Central memory CD8-positive, alpha-beta T cell (primary cell): ENCODE measurements around the gene SPATA20.

Experiments
- ATAC-seq: fragments of 150-1000 bp; cut with Tn5 transposase; replicated peaks from 2 replicates; pipeline ENCODE4 v1.10.0; 2022; ENCODE audit warnings: mild to moderate bottlenecking, moderate FRiP score, moderate number of reproducible peaks; ENCODE audit not compliant: poor library complexity, severe bottlenecking; ENCODE audit errors: extremely low read depth
- DNase-seq, 2 donors: peaks; one replicate each; pipeline ENCODE4 v3.0.0; 2021; ENCODE audit warnings: low spot score in 2 of 2
- H3K27ac Mint-ChIP-seq: one replicate; pipeline ENCODE4 v1.8.0; 2022; ENCODE audit warnings: low read depth, mild to moderate bottlenecking, moderate library complexity, mixed read lengths
- H3K27me3 Mint-ChIP-seq: one replicate; pipeline ENCODE4 v1.8.0; 2022; ENCODE audit warnings: mixed read lengths
- H3K36me3 Mint-ChIP-seq: one replicate; pipeline ENCODE4 v1.8.0; 2022; ENCODE audit warnings: mild to moderate bottlenecking, moderate library complexity, mixed read lengths; ENCODE audit not compliant: insufficient read depth
- H3K4me1 Mint-ChIP-seq: one replicate; pipeline ENCODE4 v1.8.0; 2022; ENCODE audit warnings: mixed read lengths
- H3K4me3 Mint-ChIP-seq: one replicate; pipeline ENCODE4 v1.8.0; 2022; ENCODE audit warnings: mild to moderate bottlenecking, moderate library complexity, mixed read lengths
- H3K9me3 Mint-ChIP-seq: one replicate; pipeline ENCODE4 v1.8.0; 2022; ENCODE audit warnings: mixed read lengths

The SPATA20 gene

DNA sequence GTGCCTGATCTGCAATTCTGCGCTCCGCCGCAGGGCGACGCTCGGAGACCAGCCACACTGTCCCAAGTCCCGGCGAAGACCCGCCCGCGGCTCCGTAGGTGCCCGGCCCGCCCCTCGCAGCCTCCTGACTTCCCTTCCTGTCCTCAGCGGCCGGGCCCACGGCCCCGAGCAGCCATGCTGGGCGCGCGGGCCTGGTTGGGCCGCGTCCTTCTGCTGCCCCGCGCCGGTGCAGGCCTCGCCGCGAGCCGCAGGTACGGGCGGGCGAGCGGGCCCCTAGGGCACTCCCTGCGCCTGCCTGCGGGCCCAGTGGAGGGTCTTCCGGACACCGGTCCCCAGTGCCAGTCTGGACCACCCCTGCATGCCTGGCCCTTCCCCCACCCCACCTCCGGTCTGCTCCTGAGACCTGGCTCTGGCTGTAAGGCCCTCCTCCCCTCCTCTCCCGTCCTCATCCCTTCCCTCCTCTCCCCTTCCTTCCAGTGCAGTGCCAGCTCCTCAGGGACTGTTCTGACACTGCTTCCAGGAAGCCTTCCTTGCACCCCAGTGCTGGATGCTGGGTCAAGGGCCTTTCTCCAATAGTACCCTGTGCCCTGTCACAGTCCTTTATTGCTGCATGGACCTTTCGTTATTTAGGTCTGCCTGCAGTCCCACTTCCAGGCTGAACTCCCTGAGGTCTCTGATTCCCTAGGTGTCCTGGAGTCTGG, at the start of gene SPATA20:
TSS of gene SPATA20 (plus strand) at position 140 of the 701 bp plus-strand sequence. CDS start at position 175, 35 bp downstream.
- peak within 1 kb of the TSS; percentile 38 for H3K27ac Mint-ChIP-seq

DNA sequence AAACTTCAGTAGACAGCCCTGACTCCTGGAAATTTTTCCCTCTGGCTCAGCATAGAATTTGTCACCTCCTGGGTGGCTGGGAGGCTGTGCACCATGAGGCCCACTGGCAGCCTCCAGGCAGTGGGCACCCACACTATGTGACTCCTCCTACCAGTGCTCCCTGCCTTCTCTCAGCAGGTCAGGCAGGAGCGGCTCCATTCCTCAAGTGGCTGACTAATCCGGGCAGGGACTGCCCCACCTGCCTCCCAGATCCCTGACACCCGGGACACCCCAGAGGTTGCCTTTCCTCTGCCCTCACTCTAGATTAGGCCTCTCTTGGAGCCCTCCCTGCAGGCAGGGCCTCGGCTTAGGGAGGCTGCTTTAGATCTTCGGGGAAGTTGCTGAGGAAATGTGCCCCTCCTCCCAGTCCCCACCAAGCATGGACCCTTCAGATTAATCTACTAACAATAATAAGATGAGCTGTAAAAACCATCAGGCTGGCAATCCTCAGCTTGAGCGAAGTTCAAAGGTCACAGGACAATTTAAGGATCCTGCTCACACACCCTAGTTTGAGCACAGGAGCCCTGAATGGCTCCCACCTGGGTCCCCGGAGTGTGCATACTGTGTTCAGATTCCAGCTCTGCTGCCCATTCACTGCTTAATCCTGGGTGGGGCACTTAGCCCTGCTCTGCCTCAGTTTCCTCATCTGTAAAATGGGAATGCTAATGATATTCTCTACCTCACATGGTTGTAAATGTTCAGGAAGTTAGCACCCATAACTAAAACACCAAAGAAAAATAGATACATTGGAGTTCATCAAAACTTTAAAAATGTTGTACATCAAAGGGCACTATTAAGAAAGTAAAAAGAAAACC, 48.7 kb upstream of the SPATA20 start:
- Mint-ChIP-seq H3K4me3 (no peak overlapping the region), H3K27ac (no peak overlapping the region), H3K36me3 (peaks cover 4% of the 10 kb centered on the region), H3K27me3 (no peaks in the 10 kb centered on the region), H3K4me1 (no peaks in the 10 kb centered on the region), H3K9me3 (no peaks in the 10 kb centered on the region)
- no peak for DNase-seq
- no peak for ATAC-seq

More for the DNA sequence above, at the start of gene SPATA20:
- H3K4me3 Mint-ChIP-seq = peak within 1 kb of the TSS; percentile 80
- ATAC-seq (peak; percentile 86), DNase-seq (peak; percentile 74 to 75)
- no peaks in the 10 kb centered on the region for H3K9me3 Mint-ChIP-seq
- H3K36me3 Mint-ChIP-seq = peaks cover 8% of the 10 kb centered on the region
- H3K4me1 Mint-ChIP-seq = peaks cover 17% of the 10 kb centered on the region
- peaks cover 16% of the 10 kb centered on the region for H3K27me3 Mint-ChIP-seq

DNA sequence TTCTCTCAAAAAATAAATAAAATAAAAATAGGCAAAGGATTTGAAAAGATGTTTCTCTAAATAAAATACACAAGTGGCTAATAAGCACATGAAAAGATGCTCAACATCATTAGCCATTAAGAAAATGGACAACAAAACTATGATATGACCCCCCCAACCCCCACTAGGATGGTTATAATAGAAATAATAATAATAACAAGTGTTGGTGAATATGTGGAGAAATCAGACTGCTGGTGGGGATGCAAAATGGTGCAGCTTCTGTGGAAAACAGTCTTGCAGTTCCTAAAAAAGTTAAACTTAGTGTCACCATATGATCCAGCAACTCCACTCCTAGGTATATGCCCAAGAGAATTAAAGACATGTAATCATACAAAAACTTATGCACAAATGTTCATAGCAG, 47.7 kb upstream of the SPATA20 start:
- DNase-seq = no peak
- Mint-ChIP-seq H3K27ac (no peak overlapping the region), H3K36me3 (peaks cover 4% of the 10 kb centered on the region), H3K9me3 (no peaks in the 10 kb centered on the region), H3K4me1 (no peaks in the 10 kb centered on the region), H3K27me3 (no peaks in the 10 kb centered on the region), H3K4me3 (no peak overlapping the region)
- no peak for ATAC-seq

DNA sequence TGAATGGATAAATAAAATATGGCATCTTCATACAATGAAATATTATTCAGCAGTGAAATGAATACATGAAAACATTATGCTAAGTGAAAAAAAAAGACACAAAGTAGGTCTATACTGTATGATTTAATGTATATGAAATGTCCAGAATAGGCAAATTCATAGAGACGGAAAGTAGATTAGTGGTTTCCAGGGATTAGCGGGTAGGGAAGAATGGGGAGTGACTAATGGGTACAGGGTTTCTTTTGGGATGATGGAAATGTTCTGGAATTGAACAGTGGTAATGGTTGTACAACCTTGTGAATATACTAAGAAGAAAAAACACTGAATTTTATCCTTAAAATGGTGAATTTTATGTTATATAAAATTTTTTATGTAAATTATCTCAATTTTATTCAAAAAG, 47.3 kb upstream of the SPATA20 start:
- H3K36me3 Mint-ChIP-seq = peaks cover 1% of the 10 kb centered on the region
- H3K27me3 Mint-ChIP-seq = no peaks in the 10 kb centered on the region
- no peaks in the 10 kb centered on the region for H3K4me1 Mint-ChIP-seq
- no peaks in the 10 kb centered on the region for H3K9me3 Mint-ChIP-seq
- H3K27ac Mint-ChIP-seq = no peak overlapping the region
- no peak overlapping the region for H3K4me3 Mint-ChIP-seq
- ATAC-seq = no peak
- DNase-seq = no peak

DNA sequence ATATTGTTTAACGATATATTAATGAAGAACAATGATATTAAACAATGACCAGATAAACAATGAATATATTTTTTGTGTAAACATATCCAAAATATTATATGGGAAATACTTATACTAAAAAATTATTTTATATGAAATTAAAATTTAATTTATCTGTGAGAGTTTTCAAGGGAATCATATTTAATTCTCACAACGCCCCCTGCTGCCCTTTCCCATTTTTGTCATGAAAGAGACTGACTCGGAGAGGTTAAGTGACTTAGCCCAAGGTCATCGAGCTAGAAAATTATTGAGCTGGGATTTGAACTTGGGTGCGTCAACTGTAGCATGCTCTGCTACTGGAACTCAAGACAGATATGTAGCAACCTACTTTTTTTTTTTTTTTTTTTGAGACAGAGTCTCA, 45.9 kb upstream of the SPATA20 start:
- no peak overlapping the region for H3K27ac Mint-ChIP-seq
- no peak for ATAC-seq
- DNase-seq = no peak
- H3K27me3 Mint-ChIP-seq = no peaks in the 10 kb centered on the region
- H3K4me3 Mint-ChIP-seq = no peak overlapping the region
- H3K9me3 Mint-ChIP-seq = no peaks in the 10 kb centered on the region
- peaks cover 1% of the 10 kb centered on the region for H3K36me3 Mint-ChIP-seq
- H3K4me1 Mint-ChIP-seq = no peaks in the 10 kb centered on the region

DNA sequence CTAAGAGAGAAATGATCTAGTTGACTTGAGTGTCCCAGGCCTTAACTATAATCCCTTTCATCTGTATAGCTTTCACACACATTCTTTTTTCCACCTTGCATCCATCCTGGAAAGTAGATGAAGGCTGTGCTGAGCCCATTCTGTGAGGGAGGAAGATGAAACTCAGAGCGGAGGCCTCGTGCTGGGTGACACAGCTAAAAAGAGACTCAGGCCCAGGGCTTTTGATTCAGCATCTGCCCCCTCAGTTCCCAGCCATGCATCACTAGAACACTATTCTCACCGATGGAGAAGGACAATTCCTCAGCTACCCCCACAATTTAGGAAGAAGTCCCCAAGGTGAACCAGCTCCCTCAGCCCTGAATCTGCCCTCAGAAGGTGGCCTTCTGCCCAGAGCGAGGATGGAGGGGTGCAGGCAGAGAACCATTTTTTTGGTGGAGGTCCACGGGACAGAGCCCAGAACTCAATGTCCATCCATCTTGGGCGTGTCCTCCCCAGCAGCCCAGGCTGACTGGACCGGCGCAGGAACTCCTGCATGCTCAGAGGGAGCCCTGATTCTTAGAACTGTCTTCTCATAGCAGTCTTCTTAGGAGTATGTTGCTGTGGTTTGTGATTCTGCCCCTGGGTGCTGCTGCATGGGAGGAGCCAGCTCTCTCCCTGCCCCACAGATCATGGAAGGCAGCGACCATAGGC, 44.5 kb upstream of the SPATA20 start:
- no peak overlapping the region for H3K4me3 Mint-ChIP-seq
- no peak overlapping the region for H3K27ac Mint-ChIP-seq
- ATAC-seq = no peak
- H3K9me3 Mint-ChIP-seq = no peaks in the 10 kb centered on the region
- peaks cover under 1% of the 10 kb centered on the region for H3K4me1 Mint-ChIP-seq
- peaks cover 1% of the 10 kb centered on the region for H3K36me3 Mint-ChIP-seq
- DNase-seq = no peak
- no peaks in the 10 kb centered on the region for H3K27me3 Mint-ChIP-seq

DNA sequence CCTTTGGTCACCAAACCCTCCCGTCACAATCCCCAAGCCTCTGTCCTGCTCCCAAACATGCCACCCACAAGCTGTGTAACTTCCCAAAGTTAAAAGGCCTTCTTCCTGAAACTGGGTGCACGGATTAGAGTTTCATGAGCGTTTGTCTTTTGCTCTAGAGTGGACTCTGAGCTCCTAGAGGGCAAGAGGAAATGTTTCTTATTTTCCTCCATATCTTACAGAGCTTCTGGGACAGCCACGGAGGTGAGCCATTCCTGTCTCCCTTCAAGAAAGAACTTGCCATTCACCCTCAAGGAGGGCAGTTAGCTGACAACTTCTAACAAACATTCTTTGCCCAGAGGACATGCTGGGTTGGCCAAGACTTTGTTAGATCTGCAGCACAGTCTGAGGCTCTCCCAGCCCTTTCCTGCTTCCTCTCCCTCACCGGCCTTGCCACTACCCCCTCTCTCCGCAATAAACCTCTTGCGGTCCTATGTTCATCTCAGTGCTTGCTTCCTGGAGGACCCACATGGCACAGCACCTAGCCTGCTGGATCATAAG, 41.3 kb upstream of the SPATA20 start:
- H3K9me3 Mint-ChIP-seq = no peaks in the 10 kb centered on the region
- DNase-seq = no peak
- peaks cover 6% of the 10 kb centered on the region for H3K36me3 Mint-ChIP-seq
- H3K4me1 Mint-ChIP-seq = peaks cover 19% of the 10 kb centered on the region
- ATAC-seq = no peak
- H3K27ac Mint-ChIP-seq = no peak overlapping the region
- no peaks in the 10 kb centered on the region for H3K27me3 Mint-ChIP-seq
- no peak overlapping the region for H3K4me3 Mint-ChIP-seq

DNA sequence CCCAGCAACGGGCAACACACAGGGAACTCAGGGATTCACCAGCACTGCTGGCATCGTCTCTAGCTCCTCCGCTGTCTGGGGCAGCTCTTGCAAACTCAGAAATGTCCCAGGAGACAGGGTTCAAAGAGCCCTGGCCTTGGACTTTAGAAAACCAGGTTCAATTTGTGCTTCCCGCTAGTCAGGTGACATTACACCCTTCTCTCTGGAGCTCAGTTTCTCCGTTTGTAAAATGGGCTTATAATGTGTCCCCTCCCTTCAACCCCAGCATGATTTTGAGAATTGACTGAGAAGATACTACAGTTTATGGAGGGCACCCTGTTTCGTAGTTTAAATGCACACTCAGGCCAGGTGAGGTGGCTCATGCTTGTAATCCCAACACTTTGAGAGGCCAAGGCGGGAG, 40.7 kb upstream of the SPATA20 start:
- H3K27ac Mint-ChIP-seq = no peak overlapping the region
- H3K36me3 Mint-ChIP-seq = peaks cover 6% of the 10 kb centered on the region
- peaks cover 23% of the 10 kb centered on the region for H3K4me1 Mint-ChIP-seq
- ATAC-seq (no peak), DNase-seq (no peak)
- no peak overlapping the region for H3K4me3 Mint-ChIP-seq
- H3K27me3 Mint-ChIP-seq = no peaks in the 10 kb centered on the region
- H3K9me3 Mint-ChIP-seq = no peaks in the 10 kb centered on the region

DNA sequence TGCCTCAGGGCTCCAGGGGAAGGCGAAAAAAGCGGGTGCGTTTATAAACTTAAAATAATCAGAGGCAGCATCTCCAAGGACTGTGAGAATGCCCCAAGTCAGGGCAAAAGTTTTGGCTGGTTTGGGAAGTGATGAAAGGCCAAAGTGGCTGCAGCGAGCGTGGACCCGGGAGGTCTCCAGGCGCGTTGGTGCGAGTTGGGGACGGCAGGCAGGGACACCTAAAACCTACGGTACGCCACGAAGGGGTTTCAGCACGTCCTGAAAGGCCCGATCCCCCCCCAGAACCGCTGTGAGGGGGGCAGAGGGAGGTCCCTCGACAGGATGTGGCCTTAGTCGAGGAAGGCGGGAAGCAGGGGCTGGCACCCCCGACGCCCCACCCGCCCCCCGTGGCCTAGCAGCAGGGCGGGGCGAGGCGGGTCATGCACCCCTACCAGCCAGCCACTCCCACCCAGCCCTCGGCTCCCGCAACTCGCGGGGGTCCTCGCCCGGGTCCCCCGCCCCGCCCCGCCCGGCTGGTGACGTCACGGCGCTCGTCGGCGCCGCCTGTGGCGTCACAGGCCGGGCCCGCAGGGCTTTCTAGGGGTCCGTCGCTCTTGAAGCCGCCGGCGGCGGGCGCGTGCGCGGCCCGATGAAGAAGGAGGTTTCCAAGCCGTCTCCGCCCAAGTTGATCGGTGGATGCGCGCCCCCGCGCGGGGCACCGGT, 39.0 kb upstream of the SPATA20 start, which contains the start of gene MYCBPAP:
TSS of gene MYCBPAP (plus strand) at position 569 of the 702 bp plus-strand sequence. CDS start 236 bp downstream, outside the sequence.
- Mint-ChIP-seq H3K4me1 (peaks cover 30% of the 10 kb centered on the region), H3K36me3 (peaks cover 6% of the 10 kb centered on the region), H3K27me3 (no peaks in the 10 kb centered on the region), H3K27ac (peak within 1 kb of the TSS; percentile 88), H3K9me3 (no peaks in the 10 kb centered on the region), H3K4me3 (peak within 1 kb of the TSS; percentile 92)
- DNase-seq = peak; percentile 59 to 74
- ATAC-seq = peak; percentile 80

DNA sequence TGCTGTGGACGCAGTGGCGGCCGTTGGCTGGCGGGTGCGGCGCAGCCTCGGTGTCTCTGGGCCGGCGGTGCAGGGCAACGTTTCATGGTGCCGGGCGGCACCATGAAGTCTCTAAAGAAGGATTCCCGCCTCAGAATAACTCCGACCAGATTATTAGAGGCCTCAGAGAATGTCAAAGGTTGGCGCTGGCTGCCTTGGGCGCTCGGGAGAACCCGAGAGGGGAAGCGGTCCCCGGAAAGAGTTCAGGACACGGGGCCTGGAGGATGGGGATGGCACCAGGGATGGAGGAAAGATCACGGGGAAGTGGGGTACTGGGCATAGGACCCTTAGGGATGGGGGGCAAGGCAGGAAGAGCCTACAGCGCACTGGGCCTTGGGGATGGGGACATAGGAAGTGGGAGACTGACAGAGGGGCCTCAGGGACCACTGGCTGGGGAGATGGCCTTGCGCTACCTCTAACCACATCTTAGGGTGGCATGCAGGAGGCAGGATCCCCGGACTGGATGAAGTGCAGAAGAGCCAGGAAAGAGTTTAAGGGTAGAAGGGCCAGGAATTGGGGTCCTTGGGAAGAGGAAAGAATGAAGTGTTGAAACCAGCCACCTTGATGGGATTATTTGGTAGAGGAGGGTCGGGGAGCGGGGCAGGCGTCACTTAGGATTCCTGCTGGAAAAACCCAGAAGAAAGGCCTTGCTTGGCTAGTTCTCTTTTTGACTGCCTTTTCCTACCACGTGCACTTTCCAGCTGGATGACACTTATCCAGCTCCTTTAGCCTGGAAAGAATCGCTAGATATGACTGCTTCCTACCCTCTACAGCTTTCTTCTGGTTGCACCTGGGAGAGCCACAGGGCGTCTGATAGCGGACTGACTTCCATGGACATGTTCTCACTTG, 38.2 kb upstream of the SPATA20 start:
- Mint-ChIP-seq H3K27me3 (no peaks in the 10 kb centered on the region), H3K4me3 (peak overlapping the region; percentile 92), H3K36me3 (peaks cover 6% of the 10 kb centered on the region), H3K27ac (peak overlapping the region; percentile 88), H3K4me1 (peaks cover 30% of the 10 kb centered on the region), H3K9me3 (no peaks in the 10 kb centered on the region)
- DNase-seq = no peak
- ATAC-seq = no peak

DNA sequence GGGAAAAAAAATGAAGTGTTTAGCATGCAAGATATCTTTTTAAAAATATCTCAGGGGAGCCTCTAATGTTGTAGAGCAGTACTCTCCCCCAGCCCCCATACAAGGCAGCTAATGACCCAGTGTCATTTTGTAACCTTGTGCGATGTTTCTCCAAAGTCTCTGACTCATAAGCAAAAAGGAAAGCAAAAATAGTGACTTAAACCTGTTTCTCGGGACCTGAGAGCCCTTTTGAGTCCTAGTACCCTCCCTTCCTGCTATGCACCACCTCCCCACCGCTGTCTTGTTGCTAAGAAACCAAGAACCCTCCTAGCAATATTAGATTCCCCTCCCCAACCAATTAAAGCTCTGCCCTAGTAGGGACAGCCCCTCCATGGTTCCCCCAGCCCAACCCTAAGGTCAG, 35.9 kb upstream of the SPATA20 start:
- Mint-ChIP-seq H3K4me1 (peaks cover 30% of the 10 kb centered on the region), H3K9me3 (no peaks in the 10 kb centered on the region), H3K27me3 (no peaks in the 10 kb centered on the region), H3K4me3 (no peak overlapping the region), H3K36me3 (peaks cover 6% of the 10 kb centered on the region), H3K27ac (peak overlapping the region; percentile 42)
- ATAC-seq = peak; percentile 43
- peak in 1 of 2 donors; percentile 23 for DNase-seq
